C4-2B (cell line): Measurements from ENCODE around the gene BMP2K.

Source experiments
- CTCF ChIP-seq: fragments of 450-650 bp; conservative IDR thresholded peaks from 2 replicates; pipeline ENCODE4 v1.5.1; 2017; ENCODE audit warnings: mild to moderate bottlenecking
- ZFX ChIP-seq: fragments of 450-650 bp; IDR thresholded peaks from 2 replicates; pipeline ENCODE4 v1.6.1; 2017

- TF ChIP-seq CTCF (no peak), ZFX (no peak)
These were observed 802 bp downstream of the BMP2K start for GRCh38 chr4:78776729-78777575.
